Kidney epithelial cell (primary cell): ENCODE measurements around the gene MR1. TPM values are rescaled to one million over a fixed set of nuclear protein-coding genes. Genes with fewer than 3 reads are reported as not detected.
"Not testable (repeated sequence)": the region's sequence is repeated elsewhere in the genome, so short reads cannot be mapped to it uniquely, and the experiment has no call there.

ENCODE experiments used
- DNase-seq: peaks from one replicate; pipeline ENCODE4 v3.0.0-alpha.2; 2010; ENCODE audit warnings: low read depth
- H3K27me3 ChIP-seq: 2 replicates; pipeline ENCODE4 v1.6.0; 2011; ENCODE audit warnings: low read length; ENCODE audit not compliant: control insufficient read depth, insufficient read depth
- H3K36me3 ChIP-seq: 2 replicates; pipeline ENCODE4 v1.5.1; 2011; ENCODE audit warnings: low read length; ENCODE audit not compliant: control insufficient read depth, insufficient read depth
- H3K4me3 ChIP-seq: 2 replicates; pipeline ENCODE4 v1.5.1; 2011; ENCODE audit warnings: low read depth, mild to moderate bottlenecking, control low read depth, low read length
- total RNA-seq: library from RNA; depleted of rRNA; stranded (reverse); fragments of >200 nt; gene quantifications from 2 replicates; pipeline ENCODE4 v1.2.3, GENCODE V29; 2015
- TF ChIP-seq, protein P1 (sequence below): IDR thresholded peaks from 2 replicates; pipeline ENCODE4 v1.5.1; 2011; ENCODE audit warnings: mild to moderate bottlenecking, moderate library complexity, low read length, control low read depth, inconsistent platforms; ENCODE audit not compliant: insufficient read depth, poor library complexity, severe bottlenecking

Gene MR1
- total RNA-seq, 1 donor from 2014 or later: 2.5 TPM

DNA sequence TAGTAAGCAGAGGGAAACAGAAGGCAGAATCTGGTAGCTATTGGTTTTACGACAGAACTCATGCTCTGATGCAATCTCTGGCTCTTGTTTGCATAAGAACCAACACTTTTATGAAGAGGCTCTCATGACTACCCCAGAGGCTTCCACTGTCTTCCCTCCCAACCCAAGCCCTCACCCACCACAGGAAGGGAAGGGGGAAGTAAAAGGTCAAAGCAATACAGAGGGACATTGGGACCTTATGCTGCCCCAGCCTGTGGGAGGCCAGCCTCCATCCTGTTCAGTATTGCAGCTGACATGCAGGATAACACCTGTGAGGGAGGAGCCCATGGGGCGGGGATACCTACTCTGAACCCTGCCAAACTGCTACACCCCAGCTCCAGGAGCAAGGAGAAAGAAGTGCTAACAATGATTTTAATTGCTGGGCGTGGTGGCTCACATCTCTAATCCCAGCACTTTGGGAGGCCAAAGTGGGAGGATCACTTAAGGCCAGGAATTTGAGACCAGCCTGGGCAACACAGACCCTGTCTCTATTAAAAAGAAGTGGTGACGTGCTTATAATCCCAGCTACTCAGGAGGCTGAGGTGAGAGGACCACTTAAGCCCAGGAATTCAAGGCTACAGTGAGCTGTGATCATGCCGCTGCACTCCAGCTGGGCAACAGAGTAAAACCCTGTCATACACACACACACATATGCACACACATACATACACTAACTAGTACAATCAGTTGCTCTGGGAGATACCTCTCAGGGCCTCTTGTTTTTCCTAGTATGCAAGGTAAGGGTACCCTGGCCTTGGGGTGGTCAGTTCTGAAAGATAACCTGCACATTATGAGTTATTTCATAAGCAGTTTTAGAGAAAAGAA lies 9.5 kb downstream of the MR1 start:
- TF ChIP-seq, protein P1, sequence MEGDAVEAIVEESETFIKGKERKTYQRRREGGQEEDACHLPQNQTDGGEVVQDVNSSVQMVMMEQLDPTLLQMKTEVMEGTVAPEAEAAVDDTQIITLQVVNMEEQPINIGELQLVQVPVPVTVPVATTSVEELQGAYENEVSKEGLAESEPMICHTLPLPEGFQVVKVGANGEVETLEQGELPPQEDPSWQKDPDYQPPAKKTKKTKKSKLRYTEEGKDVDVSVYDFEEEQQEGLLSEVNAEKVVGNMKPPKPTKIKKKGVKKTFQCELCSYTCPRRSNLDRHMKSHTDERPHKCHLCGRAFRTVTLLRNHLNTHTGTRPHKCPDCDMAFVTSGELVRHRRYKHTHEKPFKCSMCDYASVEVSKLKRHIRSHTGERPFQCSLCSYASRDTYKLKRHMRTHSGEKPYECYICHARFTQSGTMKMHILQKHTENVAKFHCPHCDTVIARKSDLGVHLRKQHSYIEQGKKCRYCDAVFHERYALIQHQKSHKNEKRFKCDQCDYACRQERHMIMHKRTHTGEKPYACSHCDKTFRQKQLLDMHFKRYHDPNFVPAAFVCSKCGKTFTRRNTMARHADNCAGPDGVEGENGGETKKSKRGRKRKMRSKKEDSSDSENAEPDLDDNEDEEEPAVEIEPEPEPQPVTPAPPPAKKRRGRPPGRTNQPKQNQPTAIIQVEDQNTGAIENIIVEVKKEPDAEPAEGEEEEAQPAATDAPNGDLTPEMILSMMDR: no peak
- Histone ChIP-seq H3K36me3 (no peaks in the 10 kb centered on the region), H3K4me3 (no peak overlapping the region), H3K27me3 (no peaks in the 10 kb centered on the region)
- no peak for DNase-seq

DNA sequence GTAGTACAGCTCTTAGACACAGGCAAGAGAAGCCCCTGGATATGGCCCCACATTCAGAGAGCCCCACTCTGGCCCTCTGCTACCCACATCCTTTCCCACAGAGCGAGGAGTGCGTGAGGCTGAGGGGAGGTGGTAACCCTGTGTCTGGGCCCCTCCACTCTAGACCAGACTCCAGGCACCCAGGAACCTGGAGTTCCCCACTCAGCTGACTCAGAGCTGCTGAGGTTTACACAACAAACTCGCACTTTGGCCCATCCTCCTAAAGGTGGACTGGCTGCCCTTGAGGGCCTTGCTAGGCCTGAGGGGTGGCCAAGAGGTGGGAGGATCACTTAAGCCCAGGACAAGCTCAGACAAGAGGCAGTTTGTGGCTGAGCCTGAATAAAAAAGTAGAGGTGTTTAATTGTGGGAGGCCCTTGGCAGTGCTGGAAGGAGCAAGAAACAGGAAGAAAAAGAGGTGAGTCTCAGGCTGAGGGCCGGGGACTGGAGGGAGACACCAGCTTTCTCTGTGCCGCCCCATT lies 10.7 kb downstream of the MR1 start:
- TF ChIP-seq, protein P1: no peak
- DNase-seq: no peak
- no peaks in the 10 kb centered on the region for H3K36me3 ChIP-seq
- H3K27me3 ChIP-seq: no peaks in the 10 kb centered on the region
- H3K4me3 ChIP-seq: no peak overlapping the region

DNA sequence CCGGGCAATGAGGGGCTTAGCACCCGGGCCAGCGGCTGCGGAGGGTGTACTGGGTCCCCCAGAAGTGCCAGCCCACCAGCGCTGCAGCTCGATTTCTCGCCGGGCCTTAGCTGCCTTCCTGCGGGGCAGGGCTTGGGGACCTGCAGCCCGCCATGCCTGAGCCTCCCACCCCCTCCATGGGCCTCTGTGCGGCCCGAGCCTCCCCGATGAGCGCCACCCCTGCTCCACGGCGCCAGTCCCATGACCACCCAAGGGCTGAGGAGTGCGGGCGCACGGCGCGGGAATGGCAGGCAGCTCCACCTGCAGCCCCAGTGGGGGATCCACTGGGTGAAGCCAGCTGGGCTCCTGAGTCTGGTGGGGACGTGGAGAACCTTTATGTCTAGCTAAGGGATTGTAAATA lies 12.2 kb downstream of the MR1 start:
- not testable (repeated sequence) for H3K36me3 ChIP-seq, H3K4me3 ChIP-seq, H3K27me3 ChIP-seq, DNase-seq

DNA sequence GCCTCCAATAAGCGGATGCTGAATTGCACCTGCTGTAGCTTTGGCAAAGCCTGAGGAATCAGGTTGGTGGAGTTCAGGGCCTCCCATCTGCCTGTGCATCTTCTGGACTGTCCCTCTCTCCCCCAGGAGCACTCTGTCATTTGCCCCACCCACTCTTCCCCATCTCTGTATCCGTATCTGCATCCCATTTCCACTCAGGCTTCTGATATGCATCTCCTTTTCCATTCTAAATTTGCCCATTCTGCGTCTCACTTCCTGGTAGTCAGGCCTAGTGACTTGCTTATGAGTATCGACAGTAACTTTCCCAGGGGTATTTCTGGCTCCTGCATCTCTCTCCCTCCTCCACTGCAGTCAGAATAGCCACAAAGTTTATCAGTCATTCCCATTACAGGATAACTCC lies 15.6 kb downstream of the MR1 start:
- Histone ChIP-seq H3K27me3 (no peaks in the 10 kb centered on the region), H3K4me3 (no peak overlapping the region), H3K36me3 (no peaks in the 10 kb centered on the region)
- TF ChIP-seq, protein P1: no peak
- DNase-seq: no peak

DNA sequence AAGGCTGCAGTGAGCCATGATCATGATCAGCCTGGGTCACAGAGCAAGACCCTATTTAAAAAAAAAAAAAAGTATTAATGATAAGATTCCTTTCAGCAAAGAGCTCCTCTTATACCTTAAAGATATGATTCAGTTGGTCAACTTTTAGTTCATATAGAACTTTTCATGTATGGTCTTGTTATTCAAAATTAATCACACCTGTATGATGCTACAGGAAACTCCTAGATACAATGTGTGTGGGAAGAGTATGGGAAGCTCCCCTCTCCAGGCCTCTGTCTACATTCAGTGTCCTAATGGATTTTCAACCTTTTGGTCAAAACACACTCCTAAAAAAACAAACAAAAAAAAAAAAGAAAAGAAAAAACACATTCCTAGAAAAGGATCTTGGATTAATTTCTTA lies 17.1 kb downstream of the MR1 start:
- no peak for DNase-seq
- TF ChIP-seq, protein P1: no peak
- no peaks in the 10 kb centered on the region for H3K27me3 ChIP-seq

DNA sequence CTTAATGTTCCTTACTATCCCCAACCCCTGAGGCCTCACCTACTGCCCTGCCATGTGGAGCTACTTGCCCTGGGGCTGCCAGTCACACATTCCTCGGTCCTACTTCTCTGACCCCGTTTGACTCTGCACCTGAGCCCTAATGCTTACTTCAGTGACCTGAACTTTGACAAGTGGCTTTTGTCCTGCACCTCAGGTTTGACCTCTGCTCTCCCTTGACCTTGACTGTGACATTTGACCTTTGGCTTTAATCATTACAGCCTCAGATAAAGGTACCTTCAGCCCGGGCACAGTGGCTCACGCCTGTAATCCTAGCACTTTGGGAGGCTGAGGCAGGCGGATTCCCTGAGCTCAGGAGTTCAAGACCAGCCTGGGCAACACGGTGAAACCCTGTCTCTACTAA lies 22.8 kb downstream of the MR1 start:
- DNase-seq: no peak
- no peak overlapping the region for H3K4me3 ChIP-seq
- TF ChIP-seq, protein P1: no peak

More for the DNA sequence above, 17.1 kb downstream of the MR1 start:
- H3K4me3 ChIP-seq: no peak overlapping the region
- no peaks in the 10 kb centered on the region for H3K36me3 ChIP-seq

More for the DNA sequence above, 22.8 kb downstream of the MR1 start:
- Histone ChIP-seq H3K27me3 (no peaks in the 10 kb centered on the region), H3K36me3 (no peaks in the 10 kb centered on the region)
